Esophagus muscularis mucosa (tissue), 4 donors: ENCODE results near the gene ANKEF1. TPM values are rescaled to one million over a fixed set of nuclear protein-coding genes. Genes with fewer than 3 reads are reported as not detected.

Experiments used
- DNase-seq: peaks from one replicate; pipeline ENCODE4 v3.0.0-alpha.2; 2017; ENCODE audit errors: extremely low spot score
- H3K27ac ChIP-seq, 4 donors: fragments of 200-600 bp; sonication (generic); replicated peaks in 1 of 4; 1 replicate in 3 of 4; 2 replicates in 1 of 4; pipeline ENCODE4 v1.5.1; 2016 to 2019; ENCODE audit warnings: mild to moderate bottlenecking in 1 of 4
- H3K27me3 ChIP-seq, 4 donors: fragments of 200-600 bp; sonication (generic); one replicate each; pipeline versions ENCODE4 v1.5.1 to v1.6.0; 2016 to 2019
- H3K36me3 ChIP-seq, 4 donors: fragments of 200-600 bp; sonication (generic); one replicate each; pipeline ENCODE4 v1.5.1; 2016 to 2019
- H3K4me1 ChIP-seq, 4 donors: fragments of 200-600 bp; sonication (generic); one replicate each; pipeline ENCODE4 v1.5.1; 2016 to 2019
- H3K4me3 ChIP-seq, 4 donors: fragments of 200-600 bp; sonication (generic); 1 replicate in 2 of 4; 2 replicates in 2 of 4; pipeline ENCODE4 v1.5.1; 2016 to 2019; ENCODE audit warnings: mild to moderate bottlenecking in 4 of 4, moderate library complexity in 1 of 4
- H3K9me3 ChIP-seq, 4 donors: fragments of 200-600 bp; sonication (generic); 1 replicate in 3 of 4; 2 replicates in 1 of 4; pipeline ENCODE4 v1.5.1; 2016 to 2019
- CTCF ChIP-seq, 3 experiments: fragments of 200-600 bp in 2 of 3; fragments of 450-650 bp in 1 of 3; sonication (generic) in 2 of 3; IDR thresholded peaks; one replicate each; pipeline ENCODE4 v1.5.1; 2017 to 2019; ENCODE audit warnings: antibody characterized with exemption in 3 of 3, mild to moderate bottlenecking in 2 of 3, moderate library complexity in 1 of 3
- EP300 ChIP-seq: sonication (generic); formaldehyde crosslinking; IDR thresholded peaks from one replicate; pipeline ENCODE4 v1.6.1; 2017; ENCODE audit warnings: antibody characterized with exemption
- POLR2A ChIP-seq: fragments of 450-650 bp; IDR thresholded peaks from one replicate; pipeline ENCODE4 v1.6.1; 2017; ENCODE audit warnings: antibody characterized with exemption, moderate library complexity, mild to moderate bottlenecking, low read depth
- POLR2AphosphoS5 ChIP-seq, 2 donors: sonication (generic); formaldehyde crosslinking; IDR thresholded peaks; one replicate each; pipeline ENCODE4 v1.6.1; 2017; ENCODE audit warnings: antibody characterized with exemption in 2 of 2
- WGBS: methylation state at CpG from one replicate; pipeline ENCODE4 v1.1.5; 2018; 5-methylcytosine and 5-hydroxymethylcytosine counted together
- intact Hi-C: fragments of 100-400 bp; cut with DNase I; formaldehyde crosslinking; loops from one replicate; pipeline ENCODE4 v1.15.1; 2023
- total RNA-seq, 4 donors: library from RNA; depleted of rRNA; stranded (reverse); fragments of >200 nt; gene quantifications; one replicate each; pipeline versions ENCODE4 v1.1.0 to v1.2.1, GENCODE V29; 2016

ANKEF1 gene
- total RNA-seq, 4 donors from 2014 or later: 0.42 to 2.3 (median 1.3) TPM

DNA sequence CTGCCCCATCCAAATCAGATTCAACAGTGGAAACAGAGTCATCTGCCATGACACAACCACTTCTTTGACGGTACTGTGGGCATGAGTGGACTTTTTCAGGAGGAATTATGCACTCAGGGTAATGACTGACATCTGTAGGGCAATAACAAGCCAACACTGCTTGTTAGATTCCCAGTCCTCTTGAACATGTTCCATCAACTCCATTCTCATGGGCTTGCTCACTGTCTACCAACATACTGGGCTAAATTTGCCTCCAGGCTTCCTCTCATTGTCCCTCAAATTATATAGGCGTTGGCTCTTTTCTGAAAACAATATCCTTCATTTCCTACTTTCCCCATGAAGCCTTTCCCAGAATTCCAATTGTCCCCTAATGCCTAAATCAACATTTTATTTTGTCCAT is 43.1 kb downstream of the ANKEF1 start:
- 94% methylated on average over 2 of the region's 2 CpGs for WGBS
- peaks cover 0 to 6% (median 2%) of the 10 kb centered on the region in 4 donors for H3K4me1 ChIP-seq
- TF ChIP-seq CTCF (IDR thresholded peaks at IDR 0.05) (no peak), EP300 (no peak), POLR2A (no peak), POLR2AphosphoS5 (IDR thresholded peaks at IDR 0.05) (no peak)
- intact Hi-C loops: no loop called here
- H3K27ac ChIP-seq: peak overlapping the region in 1 of 4 donors; percentile 42
- no peak overlapping the region for H3K4me3 ChIP-seq
- H3K9me3 ChIP-seq: no peaks in the 10 kb centered on the region
- peaks cover 0 to 7% (median 0%) of the 10 kb centered on the region in 4 donors for H3K27me3 ChIP-seq
- no peak for DNase-seq
- H3K36me3 ChIP-seq: no peaks in the 10 kb centered on the region

GRCh38 chr20:10078403-10078802 is 43.6 kb downstream of the ANKEF1 start:
- no peak for DNase-seq
- TF ChIP-seq POLR2A (no peak), EP300 (no peak), POLR2AphosphoS5 (IDR thresholded peaks at IDR 0.05) (no peak), CTCF (IDR thresholded peaks at IDR 0.05) (no peak)
- H3K4me1 ChIP-seq: peaks cover 0 to 6% (median 2%) of the 10 kb centered on the region in 4 donors
- peaks cover 0 to 7% (median 0%) of the 10 kb centered on the region in 4 donors for H3K27me3 ChIP-seq
- H3K4me3 ChIP-seq: no peak overlapping the region
- intact Hi-C loops: no loop called here
- H3K36me3 ChIP-seq: no peaks in the 10 kb centered on the region
- no peaks in the 10 kb centered on the region for H3K9me3 ChIP-seq
- 83% methylated on average over 3 of the region's 3 CpGs for WGBS
- peak overlapping the region in 3 of 4 donors; percentile 3 to 53 (median 15) for H3K27ac ChIP-seq

- H3K27ac ChIP-seq: no peak overlapping the region
- no peak for TF ChIP-seq POLR2A
- no peak for TF ChIP-seq EP300
Measured at GRCh38 chr20:10079964-10080363, 45.2 kb downstream of the ANKEF1 start.

DNA sequence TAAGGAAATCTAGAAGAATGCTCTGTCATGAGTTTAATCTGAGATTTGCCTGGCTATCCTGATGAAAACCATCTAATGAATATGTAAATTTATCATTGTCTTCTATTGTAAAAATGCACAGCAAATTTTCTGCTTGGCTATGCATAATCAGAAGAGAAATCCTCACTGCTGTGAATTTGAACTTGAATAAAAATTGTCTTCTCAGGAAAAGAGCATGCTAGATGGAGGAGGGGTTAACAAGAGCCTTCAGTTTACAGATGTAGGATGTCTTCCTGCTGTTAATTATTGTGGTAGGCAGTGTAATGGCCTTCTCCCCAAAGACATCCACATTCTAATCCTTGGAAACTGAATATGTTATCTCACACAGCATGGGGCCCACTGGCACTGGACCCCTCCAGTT is 45.8 kb downstream of the ANKEF1 start:
- intact Hi-C loops: no loop called here
- Histone ChIP-seq H3K9me3 (no peaks in the 10 kb centered on the region), H3K27me3 (peaks cover 0 to 7% (median 0%) of the 10 kb centered on the region in 4 donors), H3K4me3 (no peak overlapping the region), H3K27ac (no peak overlapping the region), H3K36me3 (no peaks in the 10 kb centered on the region), H3K4me1 (peaks cover 0 to 5% (median 0%) of the 10 kb centered on the region in 4 donors)
- no peak for DNase-seq
- no peak for TF ChIP-seq EP300
- no peak for TF ChIP-seq CTCF (IDR thresholded peaks at IDR 0.05)
- TF ChIP-seq POLR2A: no peak
- TF ChIP-seq POLR2AphosphoS5 (IDR thresholded peaks at IDR 0.05): no peak

More at GRCh38 chr20:10079964-10080363, 45.2 kb downstream of the ANKEF1 start:
- H3K4me3 ChIP-seq: no peak overlapping the region
- no peaks in the 10 kb centered on the region for H3K9me3 ChIP-seq
- DNase-seq: no peak
- H3K4me1 ChIP-seq: peaks cover 0 to 5% (median 0%) of the 10 kb centered on the region in 4 donors
- intact Hi-C loops: no loop called here
- H3K36me3 ChIP-seq: no peaks in the 10 kb centered on the region
- H3K27me3 ChIP-seq: peaks cover 0 to 7% (median 0%) of the 10 kb centered on the region in 4 donors

DNA sequence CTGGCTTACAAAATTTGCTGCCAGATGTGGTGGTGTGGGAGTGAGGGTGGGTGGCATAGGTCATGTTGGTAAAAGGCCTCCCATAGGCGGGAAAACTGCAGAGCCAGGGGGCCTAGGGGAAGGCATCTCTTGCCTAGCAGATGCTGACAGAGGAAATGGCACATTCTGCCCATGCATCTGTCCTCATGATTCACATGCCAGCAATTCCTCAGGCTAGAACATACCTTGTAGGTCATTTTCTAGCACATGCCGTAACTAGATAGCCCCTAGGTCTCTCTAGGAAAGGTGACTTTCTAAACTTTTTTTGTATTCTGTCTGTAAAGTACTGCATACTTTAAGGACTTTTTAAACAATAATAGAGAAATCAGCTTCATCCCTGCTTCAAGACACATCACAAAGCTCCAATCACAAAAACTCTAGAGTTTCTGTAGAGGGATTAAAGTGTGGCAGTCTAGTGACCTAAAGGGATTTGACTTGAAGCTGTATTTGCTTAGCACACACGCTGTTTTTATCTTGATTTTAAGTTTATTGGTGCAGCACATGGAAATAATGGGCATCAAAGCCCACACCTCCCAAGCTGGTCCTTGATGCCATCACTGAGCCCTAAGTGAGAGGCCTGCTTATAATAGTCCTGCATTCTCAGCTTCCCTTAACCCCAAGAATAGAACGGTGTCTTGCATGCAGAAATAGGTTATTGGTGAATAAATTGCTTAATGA is 55.2 kb downstream of the ANKEF1 start:
- Histone ChIP-seq H3K4me3 (no peak overlapping the region), H3K9me3 (no peaks in the 10 kb centered on the region), H3K27me3 (no peaks in the 10 kb centered on the region), H3K4me1 (no peaks in the 10 kb centered on the region), H3K27ac (no peak overlapping the region), H3K36me3 (no peaks in the 10 kb centered on the region)
- intact Hi-C loops: loop anchor here (5.0 kb wide), 2 partner anchors 113 to 473 kb away; no protein-coding TSS in a partner anchor
- TF ChIP-seq EP300 (no peak), CTCF (IDR thresholded peaks at IDR 0.05) (no peak), POLR2AphosphoS5 (IDR thresholded peaks at IDR 0.05) (no peak), POLR2A (no peak)
- DNase-seq: no peak
- WGBS: 98% methylated on average over 4 of the region's 4 CpGs
